ENCODE results near the gene ANKRD9. TPM values are rescaled to one million over a fixed set of nuclear protein-coding genes. Genes with fewer than 3 reads are reported as not detected.

The ANKRD9 gene
- total and polyA plus RNA-seq, 9 of the 15 experiments (the other 6 are each of a cell fraction or from before 2014, with no cell fraction given): 0.04 to 32.9 (median 5.3) TPM

GRCh38 chr14:102469261-102469660 lies 40.3 kb downstream of the ANKRD9 start (continued):
- TF ChIP-seq, protein P1, sequence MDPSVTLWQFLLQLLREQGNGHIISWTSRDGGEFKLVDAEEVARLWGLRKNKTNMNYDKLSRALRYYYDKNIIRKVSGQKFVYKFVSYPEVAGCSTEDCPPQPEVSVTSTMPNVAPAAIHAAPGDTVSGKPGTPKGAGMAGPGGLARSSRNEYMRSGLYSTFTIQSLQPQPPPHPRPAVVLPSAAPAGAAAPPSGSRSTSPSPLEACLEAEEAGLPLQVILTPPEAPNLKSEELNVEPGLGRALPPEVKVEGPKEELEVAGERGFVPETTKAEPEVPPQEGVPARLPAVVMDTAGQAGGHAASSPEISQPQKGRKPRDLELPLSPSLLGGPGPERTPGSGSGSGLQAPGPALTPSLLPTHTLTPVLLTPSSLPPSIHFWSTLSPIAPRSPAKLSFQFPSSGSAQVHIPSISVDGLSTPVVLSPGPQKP (CRISPR knock-in tag; IDR thresholded peaks at IDR 0.05): no peak
- no peak for TF ChIP-seq EWSR1 (IDR thresholded peaks at IDR 0.05; ENCODE audit: borderline replicate concordance, low read depth, partially characterized antibody)

DNA sequence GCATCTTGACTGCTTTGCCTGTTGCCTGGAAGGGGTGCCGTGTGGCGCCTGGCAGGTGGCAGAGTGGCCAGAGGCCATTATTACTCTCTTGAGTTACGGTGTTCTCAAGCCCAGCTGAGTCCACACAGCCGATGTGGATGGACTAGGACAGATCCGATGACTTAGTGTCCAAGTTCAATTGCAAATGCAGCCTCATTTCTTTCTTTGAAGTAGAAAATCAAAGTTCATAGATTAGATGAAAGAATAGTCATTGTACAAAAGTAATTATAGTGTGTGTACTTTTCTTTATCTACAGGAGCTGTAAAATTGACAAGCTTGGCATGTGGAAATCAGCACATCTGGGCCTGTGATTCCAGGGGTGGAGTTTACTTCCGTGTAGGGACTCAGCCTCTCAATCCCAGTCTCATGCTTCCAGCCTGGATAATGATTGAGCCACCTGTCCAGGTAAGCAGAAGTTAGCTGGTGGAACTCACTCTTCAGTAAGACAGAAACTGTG lies 44.7 kb downstream of the ANKRD9 start:
- ATAC-seq (no peak), FAIRE-seq (no peak), DNase-seq (ENCODE audit: extremely low read depth in 1 of 4, low spot score in 3 of 4) (no peak)
- no peaks in the 10 kb centered on the region for H3K9me1 ChIP-seq (ENCODE audit: control insufficient read depth, insufficient read depth, low read length)
- peaks cover 0 to 6% of the 10 kb centered on the region in 2 experiments; a peak in 4 of 5 replicates for H3K4me1 ChIP-seq (replicated peaks in 1 of 2; ENCODE audit: control insufficient read depth in 2 of 2, insufficient read depth in 2 of 2, low read length in 2 of 2)
- H3K4me3 ChIP-seq: no peak overlapping the region
- no peaks in the 10 kb centered on the region for H4K20me1 ChIP-seq (replicated peaks; ENCODE audit: control insufficient read depth, insufficient read depth, low read length)
- no peaks in the 10 kb centered on the region for H3K9me3 ChIP-seq (replicated peaks; ENCODE audit: control insufficient read depth, insufficient read depth, low read depth, low read length)
- H3K27ac ChIP-seq (ENCODE audit: extremely low read depth, low read depth, low read length): no peak overlapping the region
- no peaks in the 10 kb centered on the region for H3K27me3 ChIP-seq (ENCODE audit: control insufficient read depth in 2 of 2, insufficient read depth in 2 of 2, low read length in 2 of 2)
- intact Hi-C loops (cut with micrococcal nuclease) (no loop called here), in situ Hi-C loops (cut with MboI) (no loop called here)
- H3K4me2 ChIP-seq (ENCODE audit: insufficient read depth, low read length): no peak overlapping the region
- CTCF ChIA-PET (ENCODE audit: low intra/inter-chr PET ratio): no interaction called here
- TF ChIP-seq SRSF1 (IDR thresholded peaks at IDR 0.05; ENCODE audit: low read depth, low read length) (no peak), HDAC1 (IDR thresholded peaks at IDR 0.05) (no peak)
- 66% methylated on average over 6 of the region's 6 CpGs for whole genome bisulfite sequencing (ENCODE audit: insufficient coverage, low coverage, missing lambda C conversion rate)
- no peaks in the 10 kb centered on the region for H3K36me3 ChIP-seq (ENCODE audit: control insufficient read depth, insufficient read depth, low read length)
- BruUV-seq (replicated peaks): no TSS peak
- H3K79me2 ChIP-seq (ENCODE audit: control insufficient read depth, insufficient read depth, low read length): no peaks in the 10 kb centered on the region
- no peak overlapping the region for H2AFZ ChIP-seq (ENCODE audit: low read depth, low read length)
- no peak overlapping the region for H3K9ac ChIP-seq (ENCODE audit: insufficient read depth in 1 of 2, low read depth in 2 of 2, low read length in 2 of 2)
- POLR2A ChIA-PET: interaction anchor here (1.0 kb wide), 1 partner anchor 10 kb away, joined by 3 read pairs; no protein-coding TSS in a partner anchor
